GM12878 (cell line): ENCODE measurements around the gene USH1C.

ENCODE experiments used
- CHD2 ChIP-seq: IDR thresholded peaks from 2 replicates; pipeline ENCODE4 v1.6.1; 2011; ENCODE audit warnings: low read depth, low read length, improper control_type of control experiment, borderline replicate concordance
- CTCF ChIP-seq, 3 experiments: IDR thresholded peaks in 2 of 3; conservative IDR thresholded peaks in 1 of 3; 2 replicates each; pipeline ENCODE4 v1.5.1; 2011; ENCODE audit warnings: low read depth in 3 of 3, low read length in 3 of 3, mild to moderate bottlenecking in 3 of 3, control low read depth in 2 of 3, moderate library complexity in 2 of 3, inconsistent platforms in 1 of 3, mixed read lengths in 1 of 3; ENCODE audit not compliant: control insufficient read depth in 2 of 3, insufficient read depth in 1 of 3; ENCODE audit errors: extremely low read depth in 1 of 3
- EZH2 ChIP-seq: IDR thresholded peaks from 2 replicates; pipeline ENCODE4 v1.6.1; 2012; ENCODE audit warnings: low read depth, mild to moderate bottlenecking, control low read depth, inconsistent platforms, low read length, borderline replicate concordance; ENCODE audit not compliant: control insufficient read depth
- HDGF ChIP-seq: fragments of 450-650 bp; IDR thresholded peaks from 2 replicates; pipeline ENCODE4 v1.6.1; 2016; ENCODE audit warnings: antibody characterized with exemption
- POLR2A ChIP-seq: IDR thresholded peaks from 2 replicates; pipeline ENCODE4 v1.6.1; 2011; ENCODE audit warnings: low read depth, mild to moderate bottlenecking, low read length
- RAD21 ChIP-seq: IDR thresholded peaks from 2 replicates; pipeline ENCODE4 v1.6.1; 2011; ENCODE audit warnings: mild to moderate bottlenecking, low read depth, low read length, moderate library complexity; ENCODE audit not compliant: insufficient read depth
- RCOR1 ChIP-seq: conservative IDR thresholded peaks from 2 replicates; pipeline ENCODE4 v1.6.1; 2012; ENCODE audit warnings: low read depth, low read length, improper control_type of control experiment
- SMAD1 ChIP-seq: fragments of 450-650 bp; IDR thresholded peaks from 2 replicates; pipeline ENCODE4 v1.6.1; 2018; ENCODE audit warnings: mild to moderate bottlenecking, low read depth; ENCODE audit not compliant: partially characterized antibody
- SP1 ChIP-seq: IDR thresholded peaks from one replicate; pipeline ENCODE4 v1.6.1; 2011; ENCODE audit warnings: low read depth, low read length
- TARDBP ChIP-seq: IDR thresholded peaks from 2 replicates; pipeline ENCODE4 v1.6.1; 2016; ENCODE audit warnings: borderline replicate concordance
- YY1 ChIP-seq: IDR thresholded peaks from 2 replicates; pipeline ENCODE4 v1.6.1; 2011; ENCODE audit warnings: low read depth, mild to moderate bottlenecking, low read length
- ZBED1 ChIP-seq: IDR thresholded peaks from 2 replicates; pipeline ENCODE4 v1.6.1; 2016; ENCODE audit warnings: borderline replicate concordance

GRCh38 chr11:17553249-17553546, 9.0 kb upstream of the USH1C start:
- TF ChIP-seq CTCF (IDR thresholded peaks at IDR 0.05 in 2 of 3, conservative IDR thresholded peaks at IDR 0.05 in 1 of 3; ENCODE audit: control insufficient read depth in 2 of 3, extremely low read depth in 1 of 3, insufficient read depth in 1 of 3, low read depth in 3 of 3, low read length in 3 of 3) (no peak), ZBED1 (no peak), YY1 (no peak), POLR2A (no peak), RCOR1 (no peak), EZH2 (no peak), CHD2 (no peak), TARDBP (no peak), RAD21 (no peak), SMAD1 (no peak), HDGF (no peak), SP1 (no peak)
